Suprapubic skin (tissue), 4 donors: ENCODE measurements around the gene RIN1. TPM values are rescaled to one million over a fixed set of nuclear protein-coding genes. Genes with fewer than 3 reads are reported as not detected.

Source experiments
- DNase-seq, 2 donors: peaks; one replicate each; pipeline ENCODE4 v3.0.0-alpha.2; 2019; ENCODE audit warnings: low spot score in 2 of 2
- H3K27ac ChIP-seq: fragments of 200-600 bp; sonication (generic); one replicate; pipeline ENCODE4 v1.5.1; 2019
- H3K27me3 ChIP-seq: fragments of 200-600 bp; sonication (generic); one replicate; pipeline ENCODE4 v1.5.1; 2019
- H3K36me3 ChIP-seq: fragments of 200-600 bp; sonication (generic); one replicate; pipeline ENCODE4 v1.5.1; 2019
- H3K4me1 ChIP-seq: fragments of 200-600 bp; sonication (generic); one replicate; pipeline ENCODE4 v1.5.1; 2019
- H3K4me3 ChIP-seq: fragments of 200-600 bp; sonication (generic); one replicate; pipeline ENCODE4 v1.5.1; 2019; ENCODE audit warnings: mild to moderate bottlenecking
- H3K9me3 ChIP-seq: fragments of 200-600 bp; sonication (generic); one replicate; pipeline ENCODE4 v1.5.1; 2019
- CTCF ChIP-seq, 2 donors: fragments of 200-600 bp in 1 of 2; fragments of 450-650 bp in 1 of 2; sonication (generic) in 1 of 2; IDR thresholded peaks; one replicate each; pipeline ENCODE4 v1.5.1; 2016 to 2019; ENCODE audit warnings: antibody characterized with exemption in 2 of 2, mild to moderate bottlenecking in 1 of 2, moderate library complexity in 1 of 2
- EP300 ChIP-seq: sonication (generic); formaldehyde crosslinking; IDR thresholded peaks from one replicate; pipeline ENCODE4 v1.6.1; 2017; ENCODE audit warnings: antibody characterized with exemption
- POLR2A ChIP-seq, 2 donors: fragments of 450-650 bp; IDR thresholded peaks; one replicate each; pipeline ENCODE4 v1.6.1; 2017; ENCODE audit warnings: antibody characterized with exemption in 2 of 2, mild to moderate bottlenecking in 2 of 2, moderate library complexity in 2 of 2
- POLR2AphosphoS5 ChIP-seq, 3 donors: sonication (generic); formaldehyde crosslinking; IDR thresholded peaks; one replicate each; pipeline ENCODE4 v1.6.1; 2017; ENCODE audit warnings: antibody characterized with exemption in 3 of 3
- WGBS: methylation state at CpG from one replicate; pipeline ENCODE4 v1.1.5; 2018; 5-methylcytosine and 5-hydroxymethylcytosine counted together
- total RNA-seq, 4 donors: library from RNA; depleted of rRNA; stranded (reverse); fragments of >200 nt; gene quantifications; one replicate each; pipeline ENCODE4 v1.1.0, GENCODE V29; 2016

The RIN1 gene
- total RNA-seq, 4 donors from 2014 or later: 40.3 to 73.6 (median 60.3) TPM

GRCh38 chr11:66284526-66285078 is 51.6 kb downstream of the RIN1 start:
- WGBS: 93% methylated on average over 11 of the region's 16 CpGs
- Histone ChIP-seq H3K4me1 (peaks cover 30% of the 10 kb centered on the region), H3K4me3 (no peak overlapping the region), H3K9me3 (no peaks in the 10 kb centered on the region), H3K27me3 (no peaks in the 10 kb centered on the region), H3K27ac (no peak overlapping the region), H3K36me3 (peaks cover 10% of the 10 kb centered on the region)
- no peak for DNase-seq
- TF ChIP-seq EP300 (no peak), CTCF (IDR thresholded peaks at IDR 0.05) (no peak), POLR2A (IDR thresholded peaks at IDR 0.05) (no peak), POLR2AphosphoS5 (IDR thresholded peaks at IDR 0.05) (no peak)

- Histone ChIP-seq H3K36me3 (peaks cover 10% of the 10 kb centered on the region), H3K27ac (no peak overlapping the region), H3K4me3 (no peak overlapping the region), H3K9me3 (no peaks in the 10 kb centered on the region), H3K4me1 (peaks cover 31% of the 10 kb centered on the region), H3K27me3 (no peaks in the 10 kb centered on the region)
- no peak for DNase-seq
- TF ChIP-seq POLR2A (IDR thresholded peaks at IDR 0.05) (no peak), POLR2AphosphoS5 (IDR thresholded peaks at IDR 0.05) (no peak), EP300 (no peak), CTCF (IDR thresholded peaks at IDR 0.05) (no peak)
- 70% methylated on average over 2 of the region's 14 CpGs for WGBS
Measured at GRCh38 chr11:66283461-66284105, 52.7 kb downstream of the RIN1 start.

DNA sequence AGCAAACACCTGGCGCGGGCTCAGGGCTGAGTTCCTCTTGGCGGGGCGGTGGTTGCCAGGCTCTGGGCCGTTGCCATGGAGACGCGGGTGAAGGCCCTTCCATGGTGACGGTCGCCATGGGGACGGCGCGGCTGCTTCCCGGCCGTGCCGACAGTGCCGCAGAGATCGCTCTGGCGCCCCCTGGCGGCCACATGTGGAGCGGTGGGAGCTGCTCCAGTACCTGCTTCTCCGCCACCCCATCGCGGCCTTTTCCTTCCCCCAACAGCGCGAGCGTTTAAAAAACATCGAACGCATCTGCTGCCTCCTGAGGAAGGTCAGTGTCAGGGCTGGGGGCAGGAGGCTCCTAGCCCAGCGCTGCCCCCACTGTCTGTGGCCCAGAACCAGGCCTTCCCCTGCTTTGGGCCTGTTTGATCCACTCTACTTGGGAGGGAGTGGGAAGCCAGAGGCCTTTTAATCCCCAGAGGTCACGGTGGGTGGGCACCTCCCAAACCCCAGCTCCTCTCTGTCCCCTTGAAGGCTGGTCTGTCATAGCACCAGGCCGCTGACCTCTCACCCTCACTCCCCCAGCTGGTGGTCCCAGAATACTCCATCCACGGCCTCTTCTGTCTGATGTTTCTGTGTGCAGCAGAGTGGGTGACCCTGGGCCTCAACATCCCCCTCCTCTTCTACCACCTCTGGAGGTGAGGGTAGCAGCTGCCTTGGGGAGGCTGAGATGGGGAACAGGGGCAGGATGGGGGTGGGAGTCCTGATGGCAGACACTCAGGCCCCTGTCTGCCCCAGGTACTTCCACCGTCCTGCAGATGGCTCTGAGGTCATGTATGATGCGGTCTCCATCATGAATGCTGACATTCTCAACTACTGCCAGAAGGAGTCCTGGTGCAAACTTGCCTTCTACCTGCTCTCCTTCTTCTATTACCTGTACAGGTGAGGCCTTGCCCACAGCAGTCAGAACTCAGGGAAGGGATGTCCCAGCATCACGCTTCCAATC is 53.5 kb downstream of the RIN1 start:
- peaks cover 10% of the 10 kb centered on the region for H3K36me3 ChIP-seq
- no peaks in the 10 kb centered on the region for H3K27me3 ChIP-seq
- peak; percentile 99 for DNase-seq
- peaks cover 29% of the 10 kb centered on the region for H3K4me1 ChIP-seq
- TF ChIP-seq CTCF (IDR thresholded peaks at IDR 0.05) (peak; percentile 98 to 99), POLR2AphosphoS5 (IDR thresholded peaks at IDR 0.05) (no peak)
- WGBS: 60% methylated on average over 7 of the region's 35 CpGs
- H3K27ac ChIP-seq: no peak overlapping the region
- H3K9me3 ChIP-seq: no peaks in the 10 kb centered on the region
- no peak overlapping the region for H3K4me3 ChIP-seq

Other genes starting within 250 kb of the RIN1 start
- 10 to 100 TPM; 18.1 to 22.8 (median 20.4) TPM for gene KLC2, start 78.7 kb downstream of the RIN1 start, total RNA-seq
- 100 to 1,000 TPM in 3 of 4 donors, 10 to 100 TPM in 1; 79.0 to 124 (median 115) TPM for gene RAB1B, start 67.8 kb downstream of the RIN1 start, total RNA-seq
- 1 to 10 TPM in 3 of 4 donors, not detected in 1; 1.1 to 2.5 (median 1.9) TPM for gene CNIH2, start 58.3 kb downstream of the RIN1 start, total RNA-seq
- 10 to 100 TPM; 21.6 to 61.3 (median 56.1) TPM for gene YIF1A, start 47.3 kb downstream of the RIN1 start, total RNA-seq
- gene TMEM151A, start 44.5 kb downstream of the RIN1 start, total RNA-seq: not detected
- gene CD248, start 19.4 kb downstream of the RIN1 start, total RNA-seq: 10 to 100 TPM in 2 of 4 donors, 1 to 10 TPM in 2; 5.9 to 32.6 (median 19.2) TPM
- 10 to 100 TPM; 45.7 to 60.3 (median 57.3) TPM for gene BRMS1, start 8.7 kb upstream of the RIN1 start, total RNA-seq
- 10 to 100 TPM; 14.4 to 31.9 (median 20.6) TPM for gene B4GAT1, start 11.2 kb upstream of the RIN1 start, total RNA-seq
- 1 to 10 TPM; 2.2 to 4.7 (median 3.9) TPM for gene SLC29A2, start 35.3 kb upstream of the RIN1 start, total RNA-seq
- not detected for gene NPAS4, start 84.6 kb upstream of the RIN1 start, total RNA-seq
- 10 to 100 TPM; 22.0 to 42.0 (median 28.0) TPM for gene MRPL11, start 102.4 kb upstream of the RIN1 start, total RNA-seq
- gene PELI3, start 130.5 kb upstream of the RIN1 start, total RNA-seq: 10 to 100 TPM; 19.0 to 23.4 (median 20.5) TPM
- 10 to 100 TPM; 12.2 to 23.0 (median 22.2) TPM for gene DPP3, start 144.0 kb upstream of the RIN1 start, total RNA-seq
- 10 to 100 TPM; 35.5 to 85.2 (median 57.0) TPM for gene BBS1, start 174.2 kb upstream of the RIN1 start, total RNA-seq
- 10 to 100 TPM; 13.9 to 37.2 (median 15.3) TPM for gene ZDHHC24, start 209.6 kb upstream of the RIN1 start, total RNA-seq
- not detected for gene ACTN3, start 210.5 kb upstream of the RIN1 start, total RNA-seq
- 100 to 1,000 TPM in 1 of 4 donors, 10 to 100 TPM in 3; 61.6 to 114 (median 83.2) TPM for gene CTSF, start 232.2 kb upstream of the RIN1 start, total RNA-seq